AML-193 (cell line): ENCODE data around the gene DDX11.
"Not testable (repeated sequence)": the region's sequence is repeated elsewhere in the genome, so short reads cannot be mapped to it uniquely, and the experiment has no call there.

Experiments
- DNase-seq, 2 experiments: peaks; one replicate each; lab custom pipeline; 2025; lab: John Stamatoyannopoulos, UW

DDX11 gene

GRCh38 chr12:31099434-31099833, 25.8 kb downstream of the DDX11 start:
- not testable (repeated sequence) for DNase-seq

GRCh38 chr12:31100503-31101208, 27.0 kb downstream of the DDX11 start:
- not testable (repeated sequence) for DNase-seq

- not testable (repeated sequence) for DNase-seq
Observed at GRCh38 chr12:31102125-31102524, 28.5 kb downstream of the DDX11 start.

GRCh38 chr12:31102596-31102995, 28.9 kb downstream of the DDX11 start:
- DNase-seq: not testable (repeated sequence)

- DNase-seq: not testable (repeated sequence)
Observed at GRCh38 chr12:31103561-31103975, 29.9 kb downstream of the DDX11 start.

GRCh38 chr12:31104220-31104619, 30.6 kb downstream of the DDX11 start:
- DNase-seq: not testable (repeated sequence)

GRCh38 chr12:31104773-31105172, 31.1 kb downstream of the DDX11 start:
- not testable (repeated sequence) for DNase-seq

- DNase-seq: no peak
Observed at GRCh38 chr12:31105668-31106067, 32.0 kb downstream of the DDX11 start.

- no peak for DNase-seq
Observed at GRCh38 chr12:31106101-31106803, 32.6 kb downstream of the DDX11 start.

- DNase-seq: not testable (repeated sequence)
Observed at GRCh38 chr12:31109773-31110172, 36.1 kb downstream of the DDX11 start.

- DNase-seq: not testable (repeated sequence)
Observed at GRCh38 chr12:31110263-31110662, 36.6 kb downstream of the DDX11 start.

GRCh38 chr12:31115092-31115601, 41.5 kb downstream of the DDX11 start:
- DNase-seq: not testable (repeated sequence)

GRCh38 chr12:31116846-31117202, 43.2 kb downstream of the DDX11 start:
- DNase-seq: not testable (repeated sequence)

GRCh38 chr12:31117203-31118011, 43.7 kb downstream of the DDX11 start:
- DNase-seq: no peak

GRCh38 chr12:31118347-31119191, 44.9 kb downstream of the DDX11 start:
- no peak for DNase-seq

GRCh38 chr12:31119192-31119802, 45.6 kb downstream of the DDX11 start:
- DNase-seq: no peak

GRCh38 chr12:31119803-31120211, 46.1 kb downstream of the DDX11 start:
- no peak for DNase-seq

- DNase-seq: no peak
Observed at GRCh38 chr12:31120392-31121008, 46.8 kb downstream of the DDX11 start.

GRCh38 chr12:31121022-31121728, 47.5 kb downstream of the DDX11 start:
- not testable (repeated sequence) for DNase-seq

- no peak for DNase-seq
Observed at GRCh38 chr12:31122481-31122880, 48.8 kb downstream of the DDX11 start.
